ENCODE measurements around the gene VN1R2.
"Not testable (repeated sequence)": the region's sequence is repeated elsewhere in the genome, so short reads cannot be mapped to it uniquely, and the experiment has no call there.

VN1R2 gene

GRCh38 chr19:53257715-53258342, at the start of gene VN1R2:
TSS of gene VN1R2 (plus strand) at chr19:53258292. CDS start at chr19:53258376, 84 bp downstream.
- not testable (repeated sequence) for DNase-seq (ENCODE audit: low read depth in 2 of 2)

GRCh38 chr19:53211554-53211953, 46.5 kb upstream of the VN1R2 start:
- not testable (repeated sequence) for DNase-seq (ENCODE audit: low read depth in 2 of 2)

- DNase-seq (ENCODE audit: low read depth in 2 of 2) = no peak
These were observed 45.3 kb upstream of the VN1R2 start for GRCh38 chr19:53212703-53213320.

GRCh38 chr19:53222716-53223115, 35.4 kb upstream of the VN1R2 start:
- DNase-seq (ENCODE audit: low read depth in 2 of 2) = not testable (repeated sequence)

- DNase-seq (ENCODE audit: low read depth in 2 of 2) = no peak
These were observed 33.5 kb upstream of the VN1R2 start for GRCh38 chr19:53224606-53225005.

- no peak for DNase-seq (ENCODE audit: low read depth in 2 of 2)
These were observed 20.8 kb upstream of the VN1R2 start for GRCh38 chr19:53237114-53237777.

- DNase-seq (ENCODE audit: low read depth in 2 of 2) = no peak
These were observed 11.6 kb upstream of the VN1R2 start for GRCh38 chr19:53246498-53246897.

- DNase-seq (ENCODE audit: low read depth in 2 of 2) = peak; percentile 71 to 84
These were observed 3.4 kb upstream of the VN1R2 start, which contains the start of gene ZNF677 for GRCh38 chr19:53254411-53255341. TSS of gene ZNF677 (minus strand) at chr19:53254873. CDS start at chr19:53251550, 3,323 bp downstream.

- not testable (repeated sequence) for DNase-seq (ENCODE audit: low read depth in 2 of 2)
These were observed 9.5 kb downstream of the VN1R2 start, which contains the start of gene VN1R4 for GRCh38 chr19:53267623-53268022. TSS of gene VN1R4 (minus strand) at chr19:53267723. CDS start at chr19:53267665, 58 bp downstream.

- DNase-seq (ENCODE audit: low read depth in 2 of 2) = not testable (repeated sequence)
These were observed 11.8 kb downstream of the VN1R2 start for GRCh38 chr19:53269861-53270260.

GRCh38 chr19:53272044-53272443, 14.0 kb downstream of the VN1R2 start:
- no peak for DNase-seq (ENCODE audit: low read depth in 2 of 2)

- DNase-seq (ENCODE audit: low read depth in 2 of 2) = no peak
These were observed 17.4 kb downstream of the VN1R2 start for GRCh38 chr19:53275480-53275879.

GRCh38 chr19:53281947-53282346, 23.9 kb downstream of the VN1R2 start:
- not testable (repeated sequence) for DNase-seq (ENCODE audit: low read depth in 2 of 2)

- DNase-seq (ENCODE audit: low read depth in 2 of 2) = no peak
These were observed 27.0 kb downstream of the VN1R2 start for GRCh38 chr19:53285087-53285486.

GRCh38 chr19:53290758-53291549, 32.9 kb downstream of the VN1R2 start:
- DNase-seq (ENCODE audit: low read depth in 2 of 2) = no peak

- no peak for DNase-seq (ENCODE audit: low read depth in 2 of 2)
These were observed 36.8 kb downstream of the VN1R2 start for GRCh38 chr19:53294786-53295441.

GRCh38 chr19:53301341-53301740, 43.2 kb downstream of the VN1R2 start:
- not testable (repeated sequence) for DNase-seq (ENCODE audit: low read depth in 2 of 2)

GRCh38 chr19:53308339-53308811, 50.3 kb downstream of the VN1R2 start:
- DNase-seq (ENCODE audit: low read depth in 2 of 2) = no peak

Data from stimulated activated CD8-positive, alpha-beta memory T cell treated with anti-CD3 and anti-CD28 coated beads, Interleukin-7, amount 100 ng/mL, for 4 hours (primary cell).